Panc1 (cell line): Measurements from ENCODE around the gene DNAJC12. TPM values are rescaled to one million over a fixed set of nuclear protein-coding genes. Genes with fewer than 3 reads are reported as not detected.

Experiments
- ATAC-seq: fragments of 200-7000 bp; cut with Tn5 transposase; 2 replicates; pipeline ENCODE4 v1.9.1; 2020; ENCODE audit warnings: mild to moderate bottlenecking, moderate library complexity
- BruUV-seq: library from RNA; stranded (reverse); fragments of 400-500 nt; replicated peaks from 2 replicates; lab custom pipeline; 2021; lab: Mats Ljungman, UMichigan
- CTCF ChIA-PET: fragments of 300-600 bp; sonication (Branson Sonifier 250); formaldehyde crosslinking; loops from one replicate; lab custom pipeline; 2022; ENCODE audit warnings: antibody characterized with exemption; lab: Charles Lee
- POLR2A ChIA-PET: fragments of 300-600 bp; sonication (Branson Sonifier 250); formaldehyde crosslinking; loops from one replicate; lab custom pipeline; 2022; ENCODE audit warnings: antibody characterized with exemption; lab: Charles Lee
- DNase-seq: peaks from one replicate; pipeline ENCODE4 v3.0.0-alpha.2; 2010; ENCODE audit warnings: low read depth, low spot score
- H3K27ac ChIP-seq: 2 replicates; pipeline ENCODE4 v1.5.1; 2011; ENCODE audit warnings: mild to moderate bottlenecking, low read length, inconsistent platforms
- H3K27me3 ChIP-seq: fragments of 200-500 bp; sonication (Bioruptor generic); 2 replicates; pipeline ENCODE4 v1.6.0; 2014; ENCODE audit warnings: low read length, inconsistent platforms; ENCODE audit not compliant: control insufficient read depth, insufficient read depth
- H3K36me3 ChIP-seq: fragments of 200-500 bp; sonication (Bioruptor generic); 2 replicates; pipeline ENCODE4 v1.5.1; 2014; ENCODE audit warnings: inconsistent platforms, mild to moderate bottlenecking, low read length, moderate library complexity; ENCODE audit not compliant: control insufficient read depth, insufficient read depth
- H3K4me1 ChIP-seq: 2 replicates; pipeline ENCODE4 v1.5.1; 2011; ENCODE audit warnings: inconsistent platforms, mild to moderate bottlenecking, low read length, moderate library complexity; ENCODE audit not compliant: control insufficient read depth, insufficient read depth
- H3K4me3 ChIP-seq, 2 experiments: 2 replicates each; pipeline ENCODE4 v1.5.1; 2011 to 2012; ENCODE audit warnings: low read depth in 2 of 2, low read length in 2 of 2, mild to moderate bottlenecking in 2 of 2, inconsistent platforms in 1 of 2, moderate library complexity in 1 of 2
- H3K9me3 ChIP-seq: fragments of 200-500 bp; sonication (Bioruptor generic); 2 replicates; pipeline ENCODE4 v1.5.1; 2014; ENCODE audit warnings: low read depth, mild to moderate bottlenecking, inconsistent platforms, low read length, moderate library complexity; ENCODE audit not compliant: control insufficient read depth, insufficient read depth
- POLR2AphosphoS5 ChIP-seq: IDR thresholded peaks from 2 replicates; pipeline ENCODE4 v1.6.1; 2012; ENCODE audit warnings: mild to moderate bottlenecking, low read depth, low read length, moderate library complexity
- in situ Hi-C: cut with HindIII; loops from 2 replicates; pipeline ENCODE4 v1.10.0; 2016; ENCODE audit warnings: low sequenced_read_pairs, low pct_unique_long_range_greater_than_20kb
- intact Hi-C: fragments of 100-400 bp; cut with micrococcal nuclease; formaldehyde crosslinking; loops from one replicate; pipeline ENCODE4 v1.10.0; 2022; ENCODE audit not compliant: unreplicated experiment
- total RNA-seq: library from RNA; stranded (reverse); gene quantifications from one replicate; pipeline ENCODE4 v1.2.1, GENCODE V29; 2021; ENCODE audit not compliant: unreplicated experiment
- TF ChIP-seq, protein P1 (sequence below): fragments of 450-650 bp; IDR thresholded peaks from 2 replicates; pipeline ENCODE4 v1.5.1; 2017; ENCODE audit warnings: mild to moderate bottlenecking

DNAJC12 gene
- total RNA-seq, 1 experiment from 2014 or later = 0.44 TPM

DNA sequence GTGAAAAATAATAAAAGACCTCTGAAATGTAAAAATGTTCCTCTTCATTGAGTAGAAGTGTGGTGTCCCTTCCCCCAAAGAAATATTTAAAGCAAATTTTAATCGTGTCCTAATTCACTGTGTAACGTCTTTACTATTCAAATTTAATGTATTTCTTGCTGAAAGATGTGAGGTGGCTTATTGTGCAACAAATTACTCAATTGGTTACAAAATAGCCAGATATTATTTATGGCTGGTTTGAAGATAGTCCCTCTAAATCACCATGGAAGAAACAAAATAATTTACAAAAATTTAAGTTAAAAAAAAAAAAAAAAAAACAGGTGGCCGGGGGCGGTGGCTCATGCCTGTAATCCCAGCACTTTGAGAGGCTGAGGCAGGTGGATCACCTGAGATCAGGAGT is 43.7 kb downstream of the DNAJC12 start:
- TF ChIP-seq, protein P1, sequence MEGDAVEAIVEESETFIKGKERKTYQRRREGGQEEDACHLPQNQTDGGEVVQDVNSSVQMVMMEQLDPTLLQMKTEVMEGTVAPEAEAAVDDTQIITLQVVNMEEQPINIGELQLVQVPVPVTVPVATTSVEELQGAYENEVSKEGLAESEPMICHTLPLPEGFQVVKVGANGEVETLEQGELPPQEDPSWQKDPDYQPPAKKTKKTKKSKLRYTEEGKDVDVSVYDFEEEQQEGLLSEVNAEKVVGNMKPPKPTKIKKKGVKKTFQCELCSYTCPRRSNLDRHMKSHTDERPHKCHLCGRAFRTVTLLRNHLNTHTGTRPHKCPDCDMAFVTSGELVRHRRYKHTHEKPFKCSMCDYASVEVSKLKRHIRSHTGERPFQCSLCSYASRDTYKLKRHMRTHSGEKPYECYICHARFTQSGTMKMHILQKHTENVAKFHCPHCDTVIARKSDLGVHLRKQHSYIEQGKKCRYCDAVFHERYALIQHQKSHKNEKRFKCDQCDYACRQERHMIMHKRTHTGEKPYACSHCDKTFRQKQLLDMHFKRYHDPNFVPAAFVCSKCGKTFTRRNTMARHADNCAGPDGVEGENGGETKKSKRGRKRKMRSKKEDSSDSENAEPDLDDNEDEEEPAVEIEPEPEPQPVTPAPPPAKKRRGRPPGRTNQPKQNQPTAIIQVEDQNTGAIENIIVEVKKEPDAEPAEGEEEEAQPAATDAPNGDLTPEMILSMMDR = no peak
- intact Hi-C loops = no loop called here
- ChIA-PET CTCF (no interaction called here), POLR2A (no interaction called here)
- ATAC-seq (no peak), DNase-seq (no peak)
- no peaks in the 10 kb centered on the region for H3K9me3 ChIP-seq
- no peak overlapping the region for H3K27ac ChIP-seq
- no peaks in the 10 kb centered on the region for H3K36me3 ChIP-seq
- no TSS peak for BruUV-seq
- H3K27me3 ChIP-seq = no peaks in the 10 kb centered on the region
- no peak overlapping the region for H3K4me3 ChIP-seq
- H3K4me1 ChIP-seq = no peaks in the 10 kb centered on the region
- in situ Hi-C loops = no loop called here

DNA sequence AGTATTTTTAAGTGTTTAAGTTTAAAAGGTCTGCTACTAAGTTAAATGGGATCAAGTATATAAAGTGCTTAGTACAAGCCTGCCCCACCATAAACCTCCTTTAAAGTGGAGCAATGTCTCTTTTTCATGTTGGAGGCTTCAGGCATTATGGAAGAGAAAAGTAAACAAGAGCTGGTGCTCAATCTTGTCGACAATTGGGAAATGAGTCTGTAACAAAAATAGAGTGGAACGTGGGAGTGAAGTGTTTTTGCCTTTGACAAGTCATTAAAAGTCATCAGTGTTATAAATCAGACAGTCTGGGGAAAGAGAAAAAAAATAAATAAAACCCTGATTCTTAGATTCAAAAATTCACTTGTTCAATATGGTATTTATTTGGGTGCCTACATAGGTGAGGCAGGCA is 44.7 kb downstream of the DNAJC12 start:
- TF ChIP-seq, protein P1 = no peak
- CTCF ChIA-PET = no interaction called here
- H3K4me3 ChIP-seq = no peak overlapping the region
- DNase-seq (no peak), ATAC-seq (no peak)
- BruUV-seq = no TSS peak
- in situ Hi-C loops (no loop called here), intact Hi-C loops (no loop called here)
- no peaks in the 10 kb centered on the region; the same call in 1 of the 2 replicates for H3K27me3 ChIP-seq
- POLR2A ChIA-PET = interaction anchor here (0.6 kb wide), 1 partner anchor 356 kb away, joined by 4 read pairs; no protein-coding TSS in a partner anchor
- no peaks in the 10 kb centered on the region for H3K4me1 ChIP-seq
- H3K27ac ChIP-seq = no peak overlapping the region
- no peaks in the 10 kb centered on the region for H3K9me3 ChIP-seq
- no peaks in the 10 kb centered on the region for H3K36me3 ChIP-seq

DNA sequence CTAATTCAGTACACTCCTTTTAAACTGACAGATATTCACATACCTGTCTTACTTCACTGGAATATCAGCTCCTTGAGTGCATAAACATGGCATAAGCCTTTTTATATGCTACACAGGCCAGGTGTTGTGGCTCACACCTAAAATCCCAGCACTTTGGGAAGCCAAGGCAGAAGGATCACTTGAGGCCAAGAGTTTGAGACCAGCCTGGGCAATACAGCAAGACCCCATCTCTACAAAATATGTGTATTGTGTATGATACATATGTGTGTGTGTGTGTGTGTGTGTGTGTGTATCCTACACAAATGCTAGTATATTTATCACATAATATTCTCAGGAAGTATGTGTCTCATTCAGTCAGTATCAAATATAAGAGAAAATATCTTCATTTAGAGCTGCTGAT is 45.3 kb downstream of the DNAJC12 start:
- ChIA-PET POLR2A (no interaction called here), CTCF (interaction anchor here (0.5 kb wide), 1 partner anchor 559 kb away, joined by 3 read pairs; no protein-coding TSS in a partner anchor)
- DNase-seq = no peak
- Histone ChIP-seq H3K4me1 (no peaks in the 10 kb centered on the region), H3K9me3 (no peaks in the 10 kb centered on the region), H3K27ac (no peak overlapping the region), H3K36me3 (no peaks in the 10 kb centered on the region), H3K27me3 (no peaks in the 10 kb centered on the region; the same call in 1 of the 2 replicates), H3K4me3 (no peak overlapping the region)
- BruUV-seq = no TSS peak
- in situ Hi-C loops = no loop called here
- no peak for TF ChIP-seq POLR2AphosphoS5
- ATAC-seq = no peak
- intact Hi-C loops = no loop called here
